NCI-H2107 treated with DMSO at 0.1 percent for 48 hours (cell line): ENCODE data around the gene GABBR1.

Experiments
- DNase-seq: peaks from one replicate; lab custom pipeline; 2025; ENCODE audit not compliant: unreplicated experiment; lab: John Stamatoyannopoulos, UW

Gene GABBR1

DNA sequence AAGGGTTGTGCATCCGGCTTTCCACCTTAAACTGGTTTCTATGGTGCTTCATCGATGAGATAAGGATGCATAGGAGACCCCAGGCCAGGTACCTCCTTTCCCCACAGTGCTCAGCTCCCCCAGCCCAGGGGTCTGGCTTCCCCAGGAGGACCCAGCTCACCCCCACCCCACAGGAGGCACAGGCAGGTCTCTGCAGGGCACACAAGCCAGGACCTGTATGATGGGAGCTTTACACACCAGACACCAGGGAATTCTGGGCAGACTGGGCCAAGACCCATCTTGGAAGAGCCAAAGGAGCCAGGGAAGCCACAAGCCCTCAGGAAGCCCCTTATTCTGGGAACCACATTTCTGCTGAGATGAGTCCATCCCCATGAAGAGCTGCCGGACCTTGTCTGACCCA is 103.0 kb downstream of the GABBR1 start:
- DNase-seq = no peak

- DNase-seq = no peak
Measured at GRCh38 chr6:29528988-29529560, 103.9 kb downstream of the GABBR1 start.

DNA sequence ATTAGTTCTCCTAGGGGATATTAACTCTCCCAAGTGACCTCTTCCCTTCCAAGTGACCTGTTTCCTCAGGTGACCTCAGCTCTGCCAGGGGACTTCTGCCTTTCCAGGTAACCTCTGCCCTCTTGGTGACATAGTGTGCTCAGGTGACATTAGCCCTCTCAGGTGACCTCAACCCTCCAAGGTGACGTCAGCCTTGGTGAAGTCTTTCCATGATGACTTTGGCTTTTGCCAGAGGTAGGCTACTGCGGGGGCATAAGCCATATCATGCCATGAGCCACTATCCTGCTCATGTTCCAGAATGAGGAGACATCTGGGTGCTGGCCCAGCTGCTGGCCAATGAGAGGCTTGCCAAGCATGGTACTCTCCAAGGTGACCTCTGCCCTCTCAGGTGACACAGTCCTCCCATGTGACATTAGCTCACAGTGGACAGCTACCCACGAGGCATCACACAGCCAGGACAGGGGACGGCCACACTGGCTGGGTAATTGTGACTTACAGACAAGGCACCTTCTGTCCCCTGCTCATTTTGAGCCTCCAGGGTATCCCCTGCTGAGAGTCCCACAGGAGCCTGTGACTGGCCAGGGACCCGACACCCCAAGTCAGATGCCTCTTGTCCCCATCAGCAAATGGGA is 104.6 kb downstream of the GABBR1 start:
- DNase-seq = no peak

DNA sequence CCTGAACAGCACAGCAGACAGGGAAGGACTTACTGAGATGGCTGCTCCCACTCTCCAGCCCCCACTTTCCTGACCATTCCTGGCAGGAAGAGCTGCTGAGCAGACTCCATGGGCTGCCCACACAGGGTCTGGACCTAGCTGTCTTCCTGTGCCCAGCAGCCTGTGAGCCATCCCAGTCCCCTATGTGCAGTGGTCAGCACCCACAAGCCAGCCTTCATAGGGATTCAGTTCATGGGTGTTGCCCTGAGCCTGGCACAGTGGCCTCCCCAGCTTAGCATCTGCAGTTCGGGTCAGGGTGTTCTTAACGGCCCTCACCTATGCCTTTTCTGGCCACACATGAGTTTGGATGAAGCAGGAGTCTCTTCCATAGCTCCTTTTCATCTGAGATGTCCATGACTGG is 105.4 kb downstream of the GABBR1 start:
- no peak for DNase-seq

- DNase-seq = no peak
Measured at GRCh38 chr6:29527126-29527525, 105.9 kb downstream of the GABBR1 start.

DNA sequence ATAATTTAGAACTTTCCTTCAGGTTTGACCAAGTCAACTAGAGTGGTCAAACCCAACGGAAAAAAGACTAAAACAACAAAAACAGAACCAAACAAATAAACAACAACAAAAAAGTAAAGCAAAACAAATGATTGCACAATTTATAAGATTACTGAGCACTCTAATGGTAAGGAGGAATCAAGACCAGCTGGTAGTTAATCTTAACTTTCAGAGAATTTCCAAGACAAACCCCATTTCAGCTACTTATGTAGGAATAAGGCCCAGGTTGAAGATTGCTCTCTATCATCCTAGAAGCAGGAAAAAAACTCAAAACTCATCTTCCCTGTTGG is 107.7 kb downstream of the GABBR1 start:
- no peak for DNase-seq

DNA sequence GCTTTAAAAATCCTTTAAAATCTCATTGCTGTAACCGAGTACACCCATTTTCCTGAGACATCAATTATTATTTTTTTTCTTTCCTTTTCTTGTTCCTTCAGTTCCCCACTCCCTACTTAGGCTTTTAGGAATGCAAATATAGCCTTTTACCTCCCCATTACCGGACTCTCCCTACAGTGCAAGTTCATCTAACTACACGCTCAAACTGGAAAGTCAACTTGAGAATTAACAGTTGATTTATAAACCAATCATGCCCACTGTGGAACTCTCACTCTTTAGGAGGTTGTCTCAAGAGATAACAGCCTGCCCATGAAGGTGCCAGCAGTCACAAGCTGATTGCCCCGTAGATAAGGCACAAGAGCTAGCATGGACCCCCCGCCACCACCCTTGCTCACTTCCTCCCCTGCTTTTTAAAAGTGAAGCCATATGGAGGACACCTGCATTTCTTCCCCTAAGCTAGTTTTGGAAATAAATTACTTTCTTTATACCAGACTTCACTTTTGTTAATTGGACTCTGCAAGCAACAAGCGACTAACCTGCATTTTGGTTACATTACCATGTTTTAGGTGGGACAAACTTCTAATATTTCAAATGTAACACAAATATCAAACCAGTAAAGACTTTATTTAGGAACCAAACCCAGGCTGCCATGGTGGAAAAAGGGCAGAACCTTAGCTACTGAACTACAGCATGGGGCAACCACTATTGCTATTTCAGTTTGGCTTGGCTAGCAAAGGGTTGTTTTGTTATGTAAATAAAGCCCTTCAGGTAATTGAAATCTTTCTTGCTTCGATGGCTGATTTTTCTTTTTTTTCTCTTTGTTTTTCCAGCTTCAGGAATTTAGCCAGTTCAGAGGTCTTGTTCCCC is 108.3 kb downstream of the GABBR1 start:
- DNase-seq = no peak

GRCh38 chr6:29524044-29524443 is 108.9 kb downstream of the GABBR1 start:
- no peak for DNase-seq

DNA sequence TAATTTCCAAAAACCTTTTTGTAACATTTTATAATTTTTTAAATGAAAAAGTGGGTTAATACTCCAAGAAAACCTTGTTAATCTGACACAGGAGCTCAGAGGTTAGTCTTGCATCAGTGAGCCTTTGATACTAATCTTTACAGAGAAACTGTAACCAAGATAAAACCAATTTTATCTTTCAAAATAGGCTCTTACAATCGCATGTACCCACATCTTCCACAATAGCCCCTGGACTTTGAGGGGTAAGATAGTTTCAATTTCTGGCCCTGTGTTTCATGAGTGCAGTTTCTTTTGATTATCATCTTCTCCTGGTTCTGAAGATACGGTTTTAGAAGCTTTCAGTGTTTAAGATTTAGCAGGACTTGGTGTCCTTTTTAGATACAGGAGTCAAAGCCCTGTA is 110.8 kb downstream of the GABBR1 start:
- DNase-seq = no peak

- DNase-seq = no peak
Measured at GRCh38 chr6:29521006-29521680, 111.8 kb downstream of the GABBR1 start.

- no peak for DNase-seq
Measured at GRCh38 chr6:29520232-29520631, 112.8 kb downstream of the GABBR1 start.

GRCh38 chr6:29519291-29520010 is 113.5 kb downstream of the GABBR1 start:
- no peak for DNase-seq

GRCh38 chr6:29517728-29518440 is 115.1 kb downstream of the GABBR1 start:
- no peak for DNase-seq

DNA sequence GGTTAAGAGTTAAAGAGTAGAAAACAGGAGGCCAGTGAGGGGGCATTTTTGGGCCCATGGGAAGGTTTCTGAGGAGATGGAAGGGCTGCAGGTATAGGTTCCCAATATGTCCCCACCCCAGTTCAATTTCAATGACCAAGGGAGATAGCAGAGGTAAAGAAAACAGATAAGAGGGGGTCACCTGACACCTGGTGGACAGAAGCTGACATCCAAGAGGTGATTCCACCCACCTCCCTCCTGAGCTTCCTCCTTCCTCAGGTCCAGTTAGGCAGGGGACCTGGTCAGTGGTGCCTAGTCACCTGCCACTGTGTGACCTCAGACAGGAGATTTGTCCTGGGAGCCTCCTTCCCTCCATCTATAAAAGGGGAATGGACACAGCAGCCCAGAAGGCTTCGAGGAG is 115.7 kb downstream of the GABBR1 start:
- DNase-seq = no peak

GRCh38 chr6:29516108-29516507 is 116.9 kb downstream of the GABBR1 start:
- peak; percentile 66 for DNase-seq

- DNase-seq = no peak
Measured at GRCh38 chr6:29510746-29511300, 122.2 kb downstream of the GABBR1 start.

DNA sequence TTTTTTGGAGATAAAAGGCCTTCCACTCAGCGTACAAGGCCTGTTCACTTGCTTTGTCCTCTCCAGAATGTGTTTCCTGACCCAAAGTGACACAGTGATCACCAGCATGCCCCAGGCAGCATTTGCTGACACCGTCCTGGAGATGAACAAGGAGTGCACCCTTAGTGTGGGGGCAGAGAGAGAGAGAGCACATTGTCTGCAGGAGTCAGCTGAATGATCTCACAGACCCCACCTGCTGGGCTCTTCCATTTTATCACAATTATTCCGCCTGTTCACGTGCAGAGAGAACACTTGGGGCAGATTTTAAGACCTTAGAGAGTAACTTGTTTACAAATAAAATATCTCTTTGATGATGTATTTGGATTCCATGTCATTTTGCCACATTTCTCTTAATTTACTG is 122.8 kb downstream of the GABBR1 start:
- DNase-seq = no peak
